SU-DHL-6 (cell line): ENCODE results near the gene GLOD5.

Source experiments
- EZH2phosphoT487 ChIP-seq: fragments of 200-600 bp; sonication (generic), shearing (Covaris generic); conservative IDR thresholded peaks from 2 replicates; pipeline ENCODE4 v1.6.1; 2018; ENCODE audit warnings: mild to moderate bottlenecking, antibody characterized with exemption, low read length, moderate library complexity, mixed read lengths
- TF ChIP-seq, protein P1 (sequence below): fragments of 200-600 bp; sonication (generic); IDR thresholded peaks from one replicate; pipeline ENCODE4 v1.5.1; 2017; ENCODE audit warnings: antibody characterized with exemption, mild to moderate bottlenecking, low read length, moderate library complexity; ENCODE audit not compliant: insufficient read depth, poor library complexity, severe bottlenecking

DNA sequence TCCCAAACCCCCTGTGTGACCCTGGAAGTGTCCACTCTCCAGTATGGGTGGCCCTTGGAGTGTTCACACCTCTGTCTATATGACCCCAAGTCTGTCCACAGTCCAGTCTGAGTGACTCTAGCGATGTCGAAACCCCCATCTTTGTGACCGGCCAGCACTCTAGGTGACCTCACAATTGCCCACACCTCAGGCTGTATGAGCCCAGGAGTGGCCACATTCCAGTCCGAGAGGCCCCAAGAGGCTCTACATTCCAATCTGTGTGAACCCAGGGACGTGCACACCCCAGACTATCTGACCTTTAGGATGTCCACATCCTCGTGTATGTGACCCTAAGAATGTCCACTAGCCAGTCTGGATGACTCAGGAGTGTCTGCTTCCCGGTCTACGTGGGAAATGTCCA lies 7.3 kb upstream of the GLOD5 start:
- TF ChIP-seq, protein P1, sequence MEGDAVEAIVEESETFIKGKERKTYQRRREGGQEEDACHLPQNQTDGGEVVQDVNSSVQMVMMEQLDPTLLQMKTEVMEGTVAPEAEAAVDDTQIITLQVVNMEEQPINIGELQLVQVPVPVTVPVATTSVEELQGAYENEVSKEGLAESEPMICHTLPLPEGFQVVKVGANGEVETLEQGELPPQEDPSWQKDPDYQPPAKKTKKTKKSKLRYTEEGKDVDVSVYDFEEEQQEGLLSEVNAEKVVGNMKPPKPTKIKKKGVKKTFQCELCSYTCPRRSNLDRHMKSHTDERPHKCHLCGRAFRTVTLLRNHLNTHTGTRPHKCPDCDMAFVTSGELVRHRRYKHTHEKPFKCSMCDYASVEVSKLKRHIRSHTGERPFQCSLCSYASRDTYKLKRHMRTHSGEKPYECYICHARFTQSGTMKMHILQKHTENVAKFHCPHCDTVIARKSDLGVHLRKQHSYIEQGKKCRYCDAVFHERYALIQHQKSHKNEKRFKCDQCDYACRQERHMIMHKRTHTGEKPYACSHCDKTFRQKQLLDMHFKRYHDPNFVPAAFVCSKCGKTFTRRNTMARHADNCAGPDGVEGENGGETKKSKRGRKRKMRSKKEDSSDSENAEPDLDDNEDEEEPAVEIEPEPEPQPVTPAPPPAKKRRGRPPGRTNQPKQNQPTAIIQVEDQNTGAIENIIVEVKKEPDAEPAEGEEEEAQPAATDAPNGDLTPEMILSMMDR, result no peak
- TF ChIP-seq EZH2phosphoT487, result no peak
